Muscle of leg (tissue), 11 donors: ENCODE data around the gene NLRP6. TPM values are rescaled to one million over a fixed set of nuclear protein-coding genes. Genes with fewer than 3 reads are reported as not detected.
A peak's percentile ranks its signal among the peaks of the same experiment; 100 is the strongest.

Experiments
- DNase-seq: peaks from one replicate; pipeline ENCODE4 v3.0.0; 2013
- H3K27ac ChIP-seq: one replicate; pipeline ENCODE4 v1.5.1; 2013; ENCODE audit warnings: mild to moderate bottlenecking, low read length, control low read depth
- H3K27me3 ChIP-seq: one replicate; pipeline ENCODE4 v1.6.1; 2013; ENCODE audit warnings: low read length; ENCODE audit not compliant: control insufficient read depth, insufficient read depth
- H3K36me3 ChIP-seq: one replicate; pipeline ENCODE4 v1.6.1; 2013; ENCODE audit warnings: low read length; ENCODE audit not compliant: control insufficient read depth, insufficient read depth
- H3K4me1 ChIP-seq: one replicate; pipeline ENCODE4 v1.6.1; 2013; ENCODE audit warnings: low read length; ENCODE audit not compliant: control insufficient read depth, insufficient read depth
- H3K4me3 ChIP-seq: one replicate; pipeline ENCODE4 v1.5.1; 2013; ENCODE audit warnings: low read length, control low read depth
- H3K9me3 ChIP-seq: replicated peaks from 2 replicates; pipeline ENCODE4 v1.6.1; 2013; ENCODE audit warnings: low read depth, low read length; ENCODE audit not compliant: control insufficient read depth
- WGBS: methylation state at CpG from one replicate; pipeline ENCODE4 v1.1.5; 2013; ENCODE audit warnings: missing lambda C conversion rate; ENCODE audit not compliant: insufficient coverage; 5-methylcytosine and 5-hydroxymethylcytosine counted together
- polyA plus RNA-seq, 8 donors: library from polyadenylated mRNA; unstranded; fragments of 120-200 nt; gene quantifications; one replicate each; pipeline versions ENCODE4 v1.2.1 to v1.2.3, GENCODE V29; 2013; ENCODE audit warnings: inconsistent platforms in 1 of 8, low replicate concordance in 1 of 8; ENCODE audit not compliant: insufficient read length in 8 of 8, insufficient read depth in 1 of 8
- total RNA-seq: library from RNA; stranded (reverse); fragments of 120-200 nt; gene quantifications from one replicate; pipeline ENCODE4 v1.2.4, GENCODE V29; 2013

The NLRP6 gene
- total and polyA plus RNA-seq, 9 donors, result 0.04 to 1.1 (median 0.07) TPM; not detected in 4

GRCh38 chr11:269146-269890, 8.9 kb upstream of the NLRP6 start:
- Histone ChIP-seq H3K4me3 (no peak overlapping the region), H3K27me3 (peaks cover 38% of the 10 kb centered on the region), H3K4me1 (no peaks in the 10 kb centered on the region), H3K27ac (peak overlapping the region; percentile 84), H3K9me3 (no peaks in the 10 kb centered on the region), H3K36me3 (no peaks in the 10 kb centered on the region)
- WGBS, result 61% methylated on average over 11 of the region's 21 CpGs
- DNase-seq, result peak; percentile 77

GRCh38 chr11:270451-271318, 7.5 kb upstream of the NLRP6 start:
- H3K9me3 ChIP-seq, result no peaks in the 10 kb centered on the region
- DNase-seq, result no peak
- H3K27ac ChIP-seq, result no peak overlapping the region
- WGBS, result 67% methylated on average over 14 of the region's 18 CpGs
- no peak overlapping the region for H3K4me3 ChIP-seq
- H3K4me1 ChIP-seq, result no peaks in the 10 kb centered on the region
- H3K27me3 ChIP-seq, result peaks cover 41% of the 10 kb centered on the region
- no peaks in the 10 kb centered on the region for H3K36me3 ChIP-seq

GRCh38 chr11:271319-271715, 6.9 kb upstream of the NLRP6 start:
- H3K27ac ChIP-seq, result no peak overlapping the region
- H3K27me3 ChIP-seq, result peaks cover 41% of the 10 kb centered on the region
- no peak for DNase-seq
- H3K9me3 ChIP-seq, result no peaks in the 10 kb centered on the region
- H3K4me1 ChIP-seq, result no peaks in the 10 kb centered on the region
- H3K36me3 ChIP-seq, result no peaks in the 10 kb centered on the region
- H3K4me3 ChIP-seq, result no peak overlapping the region
- 85% methylated on average over 5 of the region's 8 CpGs for WGBS

- WGBS, result 85% methylated on average over 18 of the region's 22 CpGs
- H3K9me3 ChIP-seq, result no peaks in the 10 kb centered on the region
- no peak overlapping the region for H3K4me3 ChIP-seq
- DNase-seq, result no peak
- peaks cover 45% of the 10 kb centered on the region for H3K27me3 ChIP-seq
- no peaks in the 10 kb centered on the region for H3K36me3 ChIP-seq
- H3K4me1 ChIP-seq, result no peaks in the 10 kb centered on the region
- H3K27ac ChIP-seq, result no peak overlapping the region
Measured at GRCh38 chr11:272195-272930, 5.8 kb upstream of the NLRP6 start.

GRCh38 chr11:272931-273198, 5.3 kb upstream of the NLRP6 start:
- WGBS, result 84% methylated on average over 6 of the region's 6 CpGs
- Histone ChIP-seq H3K4me3 (no peak overlapping the region), H3K27me3 (peaks cover 47% of the 10 kb centered on the region), H3K36me3 (no peaks in the 10 kb centered on the region), H3K27ac (no peak overlapping the region), H3K9me3 (no peaks in the 10 kb centered on the region), H3K4me1 (no peaks in the 10 kb centered on the region)
- DNase-seq, result no peak

GRCh38 chr11:276219-276618, 2.0 kb upstream of the NLRP6 start:
- H3K4me3 ChIP-seq, result no peak overlapping the region
- no peaks in the 10 kb centered on the region for H3K9me3 ChIP-seq

GRCh38 chr11:279040-279965, 1.1 kb downstream of the NLRP6 start:
- Histone ChIP-seq H3K27ac (no peak overlapping the region), H3K4me3 (no peak overlapping the region), H3K27me3 (peaks cover 71% of the 10 kb centered on the region), H3K9me3 (no peaks in the 10 kb centered on the region), H3K4me1 (peaks cover 6% of the 10 kb centered on the region), H3K36me3 (no peaks in the 10 kb centered on the region)
- no peak for DNase-seq
- 10% methylated on average over 97 of the region's 97 CpGs for WGBS

More at GRCh38 chr11:276219-276618, 2.0 kb upstream of the NLRP6 start:
- no peak overlapping the region for H3K27ac ChIP-seq
- peaks cover 6% of the 10 kb centered on the region for H3K4me1 ChIP-seq
- peaks cover 62% of the 10 kb centered on the region for H3K27me3 ChIP-seq
- DNase-seq, result no peak
- no peaks in the 10 kb centered on the region for H3K36me3 ChIP-seq

GRCh38 chr11:279966-280705, 1.9 kb downstream of the NLRP6 start:
- no peaks in the 10 kb centered on the region for H3K36me3 ChIP-seq
- no peak for DNase-seq
- 2% methylated on average over 85 of the region's 85 CpGs for WGBS
- peaks cover 76% of the 10 kb centered on the region for H3K27me3 ChIP-seq
- H3K27ac ChIP-seq, result no peak overlapping the region
- H3K9me3 ChIP-seq, result no peaks in the 10 kb centered on the region
- H3K4me3 ChIP-seq, result no peak overlapping the region
- H3K4me1 ChIP-seq, result peaks cover 6% of the 10 kb centered on the region
